Choroid plexus epithelial cell (primary cell): ENCODE results near the gene RGL3.
"Not testable (repeated sequence)": the region's sequence is repeated elsewhere in the genome, so short reads cannot be mapped to it uniquely, and the experiment has no call there.

ENCODE experiments used
- DNase-seq: peaks from one replicate; pipeline ENCODE4 v3.0.0-alpha.2; 2010; ENCODE audit warnings: low read depth
- H3K4me3 ChIP-seq: 2 replicates; pipeline ENCODE4 v1.5.1; 2011; ENCODE audit warnings: low read depth, mild to moderate bottlenecking, control low read depth, low read length, moderate library complexity
- CTCF ChIP-seq: conservative IDR thresholded peaks from 2 replicates; pipeline ENCODE4 v1.5.1; 2011; ENCODE audit warnings: low read depth, mild to moderate bottlenecking, control low read depth, inconsistent platforms, low read length, moderate library complexity

Gene RGL3

GRCh38 chr19:11410682-11411081 is 8.4 kb downstream of the RGL3 start:
- DNase-seq = peak; percentile 39
- H3K4me3 ChIP-seq = no peak overlapping the region
- no peak for TF ChIP-seq CTCF

GRCh38 chr19:11408591-11408990 is 10.5 kb downstream of the RGL3 start:
- no peak for DNase-seq
- no peak overlapping the region for H3K4me3 ChIP-seq
- TF ChIP-seq CTCF = no peak

- not testable (repeated sequence) for H3K4me3 ChIP-seq, DNase-seq
Measured at GRCh38 chr19:11406703-11407236, 12.3 kb downstream of the RGL3 start.

GRCh38 chr19:11405846-11406643 is 13.1 kb downstream of the RGL3 start:
- H3K4me3 ChIP-seq = no peak overlapping the region
- TF ChIP-seq CTCF = peak; percentile 49
- DNase-seq = no peak

- TF ChIP-seq CTCF = no peak
- no peak for DNase-seq
- H3K4me3 ChIP-seq = no peak overlapping the region
Measured at GRCh38 chr19:11404588-11405222, 14.4 kb downstream of the RGL3 start.

- no peak overlapping the region for H3K4me3 ChIP-seq
- no peak for DNase-seq
- TF ChIP-seq CTCF = no peak
Measured at GRCh38 chr19:11401808-11402543, 17.1 kb downstream of the RGL3 start.

GRCh38 chr19:11400798-11401197 is 18.3 kb downstream of the RGL3 start:
- TF ChIP-seq CTCF = no peak
- no peak for DNase-seq
- H3K4me3 ChIP-seq = no peak overlapping the region
